HG03175 (cell line): ENCODE results near the gene THSD7A.

Source experiments
- ATAC-seq: cut with Tn5 transposase; IDR thresholded peaks from one replicate; pipeline ENCODE4 v1.9.1; 2021; ENCODE audit warnings: mild to moderate bottlenecking, moderate library complexity; ENCODE audit not compliant: unreplicated experiment

Gene THSD7A

GRCh38 chr7:11592699-11593098, 239.3 kb downstream of the THSD7A start:
- ATAC-seq, result no peak

GRCh38 chr7:11591943-11592342, 240.1 kb downstream of the THSD7A start:
- ATAC-seq, result no peak

- ATAC-seq, result no peak
Measured at GRCh38 chr7:11591055-11591633, 240.9 kb downstream of the THSD7A start.

- ATAC-seq, result no peak
Measured at GRCh38 chr7:11589251-11589650, 242.7 kb downstream of the THSD7A start.

GRCh38 chr7:11587814-11588213, 244.2 kb downstream of the THSD7A start:
- no peak for ATAC-seq

GRCh38 chr7:11587048-11587447, 244.9 kb downstream of the THSD7A start:
- ATAC-seq, result no peak

GRCh38 chr7:11584406-11585031, 247.5 kb downstream of the THSD7A start:
- no peak for ATAC-seq

- ATAC-seq, result no peak
Measured at GRCh38 chr7:11579141-11579540, 252.9 kb downstream of the THSD7A start.

GRCh38 chr7:11576310-11576709, 255.7 kb downstream of the THSD7A start:
- no peak for ATAC-seq

- no peak for ATAC-seq
Measured at GRCh38 chr7:11573128-11573750, 258.8 kb downstream of the THSD7A start.

- no peak for ATAC-seq
Measured at GRCh38 chr7:11570922-11571550, 261.0 kb downstream of the THSD7A start.

- ATAC-seq, result no peak
Measured at GRCh38 chr7:11570205-11570604, 261.8 kb downstream of the THSD7A start.

- no peak for ATAC-seq
Measured at GRCh38 chr7:11567571-11567970, 264.4 kb downstream of the THSD7A start.

GRCh38 chr7:11557627-11558026, 274.4 kb downstream of the THSD7A start:
- ATAC-seq, result peak; percentile 79

GRCh38 chr7:11552676-11553296, 279.2 kb downstream of the THSD7A start:
- ATAC-seq, result no peak

- ATAC-seq, result no peak
Measured at GRCh38 chr7:11551470-11551869, 280.5 kb downstream of the THSD7A start.

GRCh38 chr7:11548532-11548931, 283.5 kb downstream of the THSD7A start:
- no peak for ATAC-seq

GRCh38 chr7:11541330-11541729, 290.7 kb downstream of the THSD7A start:
- ATAC-seq, result no peak

- ATAC-seq, result no peak
Measured at GRCh38 chr7:11540271-11540761, 291.7 kb downstream of the THSD7A start.

- ATAC-seq, result no peak
Measured at GRCh38 chr7:11539853-11540252, 292.1 kb downstream of the THSD7A start.

- no peak for ATAC-seq
Measured at GRCh38 chr7:11538751-11539299, 293.2 kb downstream of the THSD7A start.
